Neural crest cell (in vitro differentiated cells): Measurements from ENCODE around the gene TSPEAR. TPM values are rescaled to one million over a fixed set of nuclear protein-coding genes. Genes with fewer than 3 reads are reported as not detected.

Source experiments
- DNase-seq: peaks from one replicate; pipeline ENCODE4 v3.0.0; 2021; ENCODE audit warnings: low read depth, mixed read lengths, low spot score
- H3K27ac Mint-ChIP-seq: one replicate; pipeline ENCODE4 v1.8.0; 2021; ENCODE audit warnings: mild to moderate bottlenecking, mixed read lengths; ENCODE audit not compliant: unreplicated experiment
- H3K27me3 Mint-ChIP-seq: 2 replicates; pipeline ENCODE4 v1.8.0; 2021; ENCODE audit warnings: low read depth, mild to moderate bottlenecking, mixed read lengths
- H3K36me3 Mint-ChIP-seq: 2 replicates; pipeline ENCODE4 v1.8.0; 2021; ENCODE audit warnings: low read depth, mild to moderate bottlenecking, mixed read lengths
- H3K4me1 Mint-ChIP-seq: 2 replicates; pipeline ENCODE4 v1.8.0; 2021; ENCODE audit warnings: mixed read lengths
- H3K4me3 Mint-ChIP-seq: one replicate; pipeline ENCODE4 v1.8.0; 2021; ENCODE audit warnings: mild to moderate bottlenecking, mixed read lengths
- H3K9me3 Mint-ChIP-seq: 2 replicates; pipeline ENCODE4 v1.8.0; 2021; ENCODE audit warnings: mixed read lengths
- CTCF ChIP-seq: fragments of 200-600 bp; sonication (generic); conservative IDR thresholded peaks from 2 replicates; pipeline ENCODE4 v1.5.0; 2021; ENCODE audit warnings: antibody characterized with exemption, mild to moderate bottlenecking
- total RNA-seq: library from RNA; stranded (reverse); gene quantifications from 2 replicates; pipeline ENCODE4 v1.2.1, GENCODE V29; 2021

Gene TSPEAR
- total RNA-seq, 1 donor from 2014 or later: not detected

GRCh38 chr21:44510109-44510507 lies 201.3 kb downstream of the TSPEAR start:
- Mint-ChIP-seq H3K27me3 (no peaks in the 10 kb centered on the region), H3K9me3 (no peaks in the 10 kb centered on the region), H3K36me3 (no peaks in the 10 kb centered on the region)

GRCh38 chr21:44509539-44509938 lies 201.8 kb downstream of the TSPEAR start:
- Mint-ChIP-seq H3K27ac (no peak overlapping the region), H3K4me1 (peaks cover 11% of the 10 kb centered on the region), H3K9me3 (no peaks in the 10 kb centered on the region), H3K4me3 (no peak overlapping the region), H3K27me3 (no peaks in the 10 kb centered on the region), H3K36me3 (no peaks in the 10 kb centered on the region)
- DNase-seq: no peak
- TF ChIP-seq CTCF: no peak

More at GRCh38 chr21:44510109-44510507, 201.3 kb downstream of the TSPEAR start:
- no peak overlapping the region for H3K27ac Mint-ChIP-seq
- DNase-seq: no peak
- no peak overlapping the region for H3K4me3 Mint-ChIP-seq
- no peak for TF ChIP-seq CTCF
- H3K4me1 Mint-ChIP-seq: peaks cover 11% of the 10 kb centered on the region

GRCh38 chr21:44508711-44509445 lies 202.5 kb downstream of the TSPEAR start:
- no peak for DNase-seq
- Mint-ChIP-seq H3K4me3 (no peak overlapping the region), H3K4me1 (peaks cover 11% of the 10 kb centered on the region), H3K27me3 (no peaks in the 10 kb centered on the region), H3K36me3 (no peaks in the 10 kb centered on the region), H3K27ac (no peak overlapping the region), H3K9me3 (no peaks in the 10 kb centered on the region)
- TF ChIP-seq CTCF: no peak

DNA sequence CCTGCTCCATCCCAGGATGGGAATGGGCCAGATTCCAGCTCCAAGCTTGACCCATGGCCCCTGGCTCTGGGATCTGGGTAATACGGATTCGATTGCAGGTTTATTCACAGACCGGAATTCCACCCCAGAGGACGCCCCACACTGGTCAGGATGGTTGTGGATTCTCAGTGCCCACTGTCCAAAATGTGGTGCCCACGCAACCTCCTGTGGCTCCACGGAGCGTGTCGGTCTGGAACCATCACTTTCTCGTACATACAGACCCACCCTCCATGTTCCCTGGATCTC lies 203.0 kb downstream of the TSPEAR start:
- Mint-ChIP-seq H3K27me3 (no peaks in the 10 kb centered on the region), H3K4me1 (peaks cover 11% of the 10 kb centered on the region), H3K4me3 (no peak overlapping the region), H3K36me3 (no peaks in the 10 kb centered on the region), H3K27ac (no peak overlapping the region), H3K9me3 (no peaks in the 10 kb centered on the region)
- no peak for TF ChIP-seq CTCF
- DNase-seq: no peak

- peaks cover 11% of the 10 kb centered on the region for H3K4me1 Mint-ChIP-seq
- no peak for DNase-seq
- H3K36me3 Mint-ChIP-seq: no peaks in the 10 kb centered on the region
Measured at GRCh38 chr21:44507673-44508425, 203.5 kb downstream of the TSPEAR start.

More at GRCh38 chr21:44507673-44508425, 203.5 kb downstream of the TSPEAR start:
- Mint-ChIP-seq H3K4me3 (no peak overlapping the region), H3K27me3 (no peaks in the 10 kb centered on the region), H3K9me3 (no peaks in the 10 kb centered on the region), H3K27ac (no peak overlapping the region)
- TF ChIP-seq CTCF: no peak
